HepG2 (cell line): ENCODE measurements around the gene TCERG1L. TPM values are rescaled to one million over a fixed set of nuclear protein-coding genes. Genes with fewer than 3 reads are reported as not detected.
"Not testable (repeated sequence)": the region's sequence is repeated elsewhere in the genome, so short reads cannot be mapped to it uniquely, and the experiment has no call there.

Source experiments
- ATAC-seq: fragments of 200-7000 bp; cut with Tn5 transposase; 3 replicates; pipeline ENCODE4 v1.9.1; 2020; ENCODE audit warnings: mild to moderate bottlenecking, moderate library complexity
- BruUV-seq: library from RNA; stranded (reverse); fragments of 400-500 nt; replicated peaks from 2 replicates; lab custom pipeline; 2021; lab: Mats Ljungman, UMichigan
- CTCF ChIA-PET: fragments of 300-600 bp; formaldehyde crosslinking; extraction: SDS; loops from one replicate; lab custom pipeline; 2021; ENCODE audit warnings: low total read pairs, inconsistent platforms, low intra/inter-chr PET ratio; lab: Yijun Ruan, JAX
- POLR2A ChIA-PET: fragments of 350-600 bp; sonication (Branson Sonifier 250); formaldehyde crosslinking; loops from one replicate; lab custom pipeline; 2020; ENCODE audit warnings: antibody characterized with exemption, inconsistent platforms; lab: Yijun Ruan, JAX
- DNase-seq: peaks from one replicate; pipeline ENCODE4 v3.0.0-alpha.2; 2015; ENCODE audit warnings: low spot score
- FAIRE-seq: peaks from 3 replicates; lab custom pipeline; 2011; peaks lifted over from hg19 to GRCh38; lab: Jason Lieb, UNC
- H2AFZ ChIP-seq: one replicate; pipeline ENCODE4 v1.6.1; 2011; ENCODE audit warnings: low read length, inconsistent platforms
- H3K27ac ChIP-seq: fragments of 300-600 bp; 3 replicates; pipeline ENCODE4 v1.8.0; 2011; ENCODE audit warnings: mixed run types, mild to moderate bottlenecking, mixed read lengths, low read length, inconsistent platforms; ENCODE audit not compliant: insufficient read depth; ENCODE audit errors: extremely low read length
- H3K27me3 ChIP-seq, 2 experiments: fragments of 200-600 bp in 1 of 2; 2 replicates in 1 of 2; 3 replicates in 1 of 2; pipeline versions ENCODE4 v1.6.0 to v1.8.0; 2011; ENCODE audit warnings: low read length in 2 of 2, mild to moderate bottlenecking in 2 of 2, moderate library complexity in 2 of 2, inconsistent platforms in 1 of 2; ENCODE audit not compliant: insufficient read depth in 2 of 2, control insufficient read depth in 1 of 2
- H3K36me3 ChIP-seq, 2 experiments: fragments of 200-600 bp in 1 of 2; replicated peaks in 1 of 2; 2 replicates in 1 of 2; 3 replicates in 1 of 2; pipeline versions ENCODE4 v1.5.1 to v1.8.0; 2011; ENCODE audit warnings: low read length in 2 of 2, inconsistent platforms in 1 of 2; ENCODE audit not compliant: insufficient read depth in 2 of 2, control insufficient read depth in 1 of 2
- H3K4me1 ChIP-seq: 2 replicates; pipeline ENCODE4 v1.5.1; 2012; ENCODE audit warnings: low read length, inconsistent platforms; ENCODE audit not compliant: insufficient read depth
- H3K4me2 ChIP-seq: 2 replicates; pipeline ENCODE4 v1.6.0; 2011; ENCODE audit warnings: low read depth, low read length, inconsistent platforms
- H3K4me3 ChIP-seq, 3 experiments: fragments of 200-600 bp in 1 of 3; sonication (generic), shearing (Covaris generic) in 1 of 3; replicated peaks in 1 of 3; 2 replicates each; pipeline ENCODE4 v1.5.1; 2011 to 2016; ENCODE audit warnings: low read length in 3 of 3, inconsistent platforms in 2 of 3, low read depth in 2 of 3, mild to moderate bottlenecking in 2 of 3, control low read depth in 1 of 3, mixed read lengths in 1 of 3; ENCODE audit not compliant: insufficient read depth in 1 of 3
- H3K79me2 ChIP-seq: one replicate; pipeline ENCODE4 v1.6.1; 2011; ENCODE audit warnings: low read length, inconsistent platforms; ENCODE audit not compliant: insufficient read depth
- H3K9ac ChIP-seq: 2 replicates; pipeline ENCODE4 v1.6.0; 2011; ENCODE audit warnings: mild to moderate bottlenecking, low read depth, low read length, inconsistent platforms; ENCODE audit not compliant: insufficient read depth
- H3K9me3 ChIP-seq: 2 replicates; pipeline ENCODE4 v1.5.1; 2012; ENCODE audit warnings: mild to moderate bottlenecking, low read length
- H4K20me1 ChIP-seq: 2 replicates; pipeline ENCODE4 v1.6.0; 2011; ENCODE audit warnings: inconsistent platforms, mild to moderate bottlenecking, low read length, moderate library complexity; ENCODE audit not compliant: insufficient read depth
- JUNB ChIP-seq: sonication (generic); formaldehyde crosslinking; IDR thresholded peaks from 2 replicates; pipeline ENCODE4 v1.8.0; 2022; ENCODE audit warnings: missing genetic modification reagents, mild to moderate bottlenecking, borderline replicate concordance
- WGBS: methylation state at CpG from one replicate; pipeline ENCODE4 v1.1.6; 2017; ENCODE audit warnings: low lambda C conversion rate; 5-methylcytosine and 5-hydroxymethylcytosine counted together
- in situ Hi-C: cut with HindIII; loops from 2 replicates; pipeline ENCODE4 v1.10.0; 2017; ENCODE audit warnings: low pct_unique_long_range_greater_than_20kb; ENCODE audit not compliant: extremely low pct_ligation_motif_present
- intact Hi-C: fragments of 100-400 bp; cut with micrococcal nuclease; formaldehyde crosslinking; loops from one replicate; pipeline ENCODE4 v1.10.0; 2022; ENCODE audit not compliant: unreplicated experiment
- polyA plus RNA-seq, 8 experiments: library from polyadenylated mRNA; depleted of rRNA in 3 of 8; stranded (reverse) in 7 of 8; unstranded in 1 of 8; fragments of >200 nt; fragmentation: Illumina TruSeq in 4 of 8; extraction: Trizol in 4 of 8; gene quantifications; 2 replicates each; pipeline versions ENCODE4 v1.2.1 to v1.2.3, GENCODE V29; 2011 to 2016; ENCODE audit warnings: low read depth in 4 of 8, missing spikeins in 1 of 8, mixed read lengths in 1 of 8; ENCODE audit not compliant: insufficient read depth in 1 of 8
- total RNA-seq, 5 experiments: library from RNA; depleted of rRNA; stranded (reverse); fragments of >200 nt; fragmentation: Illumina TruSeq; extraction: Trizol; gene quantifications; 2 replicates each; pipeline ENCODE4 v1.2.3, GENCODE V29; 2016; ENCODE audit warnings: low read depth in 1 of 5
- TF ChIP-seq, protein P1 (sequence below): sonication (generic); formaldehyde crosslinking; IDR thresholded peaks from 2 replicates; pipeline ENCODE4 v1.5.1; 2020; ENCODE audit warnings: mild to moderate bottlenecking, missing genetic modification reagents, borderline replicate concordance

The TCERG1L gene
- total and polyA plus RNA-seq, 2 of the 13 experiments (the other 11 are each of a cell fraction or from before 2014, with no cell fraction given), result not detected

DNA sequence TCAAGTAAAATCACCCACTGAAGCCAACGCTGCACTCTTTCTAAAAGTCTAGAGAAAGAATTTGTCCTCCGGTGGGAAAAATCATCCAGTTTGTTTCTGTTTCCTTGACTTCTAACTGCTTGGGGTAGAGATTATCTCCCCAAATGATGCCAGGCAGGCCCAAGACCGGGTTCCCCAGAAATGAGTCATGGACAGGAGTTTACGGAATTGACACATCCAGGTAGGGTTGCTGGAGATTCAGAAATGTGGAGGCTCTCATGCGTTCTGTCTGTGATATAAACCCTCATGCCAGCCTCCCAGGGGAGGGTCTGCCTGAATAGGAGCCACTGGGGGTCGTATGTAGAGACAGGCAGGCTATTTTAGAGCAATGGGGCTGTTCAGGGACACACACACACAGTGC is 230.9 kb downstream of the TCERG1L start (continued):
- TF ChIP-seq, protein P1, sequence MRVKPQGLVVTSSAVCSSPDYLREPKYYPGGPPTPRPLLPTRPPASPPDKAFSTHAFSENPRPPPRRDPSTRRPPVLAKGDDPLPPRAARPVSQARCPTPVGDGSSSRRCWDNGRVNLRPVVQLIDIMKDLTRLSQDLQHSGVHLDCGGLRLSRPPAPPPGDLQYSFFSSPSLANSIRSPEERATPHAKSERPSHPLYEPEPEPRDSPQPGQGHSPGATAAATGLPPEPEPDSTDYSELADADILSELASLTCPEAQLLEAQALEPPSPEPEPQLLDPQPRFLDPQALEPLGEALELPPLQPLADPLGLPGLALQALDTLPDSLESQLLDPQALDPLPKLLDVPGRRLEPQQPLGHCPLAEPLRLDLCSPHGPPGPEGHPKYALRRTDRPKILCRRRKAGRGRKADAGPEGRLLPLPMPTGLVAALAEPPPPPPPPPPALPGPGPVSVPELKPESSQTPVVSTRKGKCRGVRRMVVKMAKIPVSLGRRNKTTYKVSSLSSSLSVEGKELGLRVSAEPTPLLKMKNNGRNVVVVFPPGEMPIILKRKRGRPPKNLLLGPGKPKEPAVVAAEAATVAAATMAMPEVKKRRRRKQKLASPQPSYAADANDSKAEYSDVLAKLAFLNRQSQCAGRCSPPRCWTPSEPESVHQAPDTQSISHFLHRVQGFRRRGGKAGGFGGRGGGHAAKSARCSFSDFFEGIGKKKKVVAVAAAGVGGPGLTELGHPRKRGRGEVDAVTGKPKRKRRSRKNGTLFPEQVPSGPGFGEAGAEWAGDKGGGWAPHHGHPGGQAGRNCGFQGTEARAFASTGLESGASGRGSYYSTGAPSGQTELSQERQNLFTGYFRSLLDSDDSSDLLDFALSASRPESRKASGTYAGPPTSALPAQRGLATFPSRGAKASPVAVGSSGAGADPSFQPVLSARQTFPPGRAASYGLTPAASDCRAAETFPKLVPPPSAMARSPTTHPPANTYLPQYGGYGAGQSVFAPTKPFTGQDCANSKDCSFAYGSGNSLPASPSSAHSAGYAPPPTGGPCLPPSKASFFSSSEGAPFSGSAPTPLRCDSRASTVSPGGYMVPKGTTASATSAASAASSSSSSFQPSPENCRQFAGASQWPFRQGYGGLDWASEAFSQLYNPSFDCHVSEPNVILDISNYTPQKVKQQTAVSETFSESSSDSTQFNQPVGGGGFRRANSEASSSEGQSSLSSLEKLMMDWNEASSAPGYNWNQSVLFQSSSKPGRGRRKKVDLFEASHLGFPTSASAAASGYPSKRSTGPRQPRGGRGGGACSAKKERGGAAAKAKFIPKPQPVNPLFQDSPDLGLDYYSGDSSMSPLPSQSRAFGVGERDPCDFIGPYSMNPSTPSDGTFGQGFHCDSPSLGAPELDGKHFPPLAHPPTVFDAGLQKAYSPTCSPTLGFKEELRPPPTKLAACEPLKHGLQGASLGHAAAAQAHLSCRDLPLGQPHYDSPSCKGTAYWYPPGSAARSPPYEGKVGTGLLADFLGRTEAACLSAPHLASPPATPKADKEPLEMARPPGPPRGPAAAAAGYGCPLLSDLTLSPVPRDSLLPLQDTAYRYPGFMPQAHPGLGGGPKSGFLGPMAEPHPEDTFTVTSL (CRISPR knock-in tag), result no peak

DNA sequence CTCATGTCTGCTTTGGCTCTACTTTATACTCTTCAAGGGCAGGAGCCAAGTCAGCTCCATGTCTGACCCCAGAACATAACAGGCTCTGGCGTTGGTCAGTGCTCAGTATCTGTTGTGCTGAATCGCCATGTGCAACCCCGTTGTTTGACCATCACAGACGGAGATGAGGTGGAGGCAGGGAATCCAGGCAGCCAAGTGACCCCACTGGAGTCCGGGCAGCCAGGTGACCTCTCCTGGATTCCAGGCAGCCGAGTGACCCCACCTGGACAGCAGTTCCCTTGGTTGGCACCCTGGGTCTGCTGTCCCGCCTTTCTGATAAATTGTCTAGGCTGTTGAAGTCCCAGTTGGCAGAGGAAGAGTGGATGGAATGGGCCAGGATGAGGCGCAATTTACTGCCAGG is 232.2 kb downstream of the TCERG1L start:
- intact Hi-C loops, result no loop called here
- no peak for TF ChIP-seq JUNB (CRISPR knock-in tag)
- ATAC-seq (no peak), DNase-seq (no peak), FAIRE-seq (no peak)
- BruUV-seq, result no TSS peak
- peaks cover 4 to 50% of the 10 kb centered on the region in 2 experiments; a peak in 3 of 5 replicates for H3K27me3 ChIP-seq
- H3K4me3 ChIP-seq, result no peak overlapping the region
- POLR2A ChIA-PET, result no interaction called here
- no peak overlapping the region for H2AFZ ChIP-seq
- no peaks in the 10 kb centered on the region for H4K20me1 ChIP-seq
- H3K27ac ChIP-seq, result no peak overlapping the region
- H3K9ac ChIP-seq, result no peak overlapping the region
- CTCF ChIA-PET, result no interaction called here
- no peaks in the 10 kb centered on the region for H3K9me3 ChIP-seq
- no peaks in the 10 kb centered on the region for H3K4me1 ChIP-seq
- no peaks in the 10 kb centered on the region for H3K79me2 ChIP-seq
- in situ Hi-C loops, result no loop called here
- WGBS, result 0% methylated on average over 1 of the region's 8 CpGs
- H3K4me2 ChIP-seq, result no peak overlapping the region
- H3K36me3 ChIP-seq, result no peaks in the 10 kb centered on the region

DNA sequence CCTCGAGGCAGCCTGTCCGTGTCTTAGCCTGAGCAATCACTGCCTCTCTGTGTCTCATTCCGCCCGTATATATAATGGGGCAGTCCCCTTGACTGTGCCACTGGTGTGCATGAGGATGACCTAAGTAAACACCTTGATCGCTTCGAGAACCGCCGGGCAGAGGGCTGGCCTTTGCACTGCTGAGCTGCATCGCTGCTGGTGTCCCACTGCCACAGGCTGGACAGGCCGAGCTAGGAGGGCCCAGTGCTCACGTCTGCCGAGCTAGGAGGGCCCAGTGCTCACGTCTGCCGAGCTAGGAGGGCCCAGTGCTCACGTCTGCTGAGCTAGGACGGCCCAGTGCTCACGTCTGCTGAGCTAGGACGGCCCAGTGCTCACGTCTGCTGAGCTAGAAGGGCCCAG is 232.6 kb downstream of the TCERG1L start:
- BruUV-seq, CTCF ChIA-PET, H3K9ac ChIP-seq, H2AFZ ChIP-seq, H3K36me3 ChIP-seq, FAIRE-seq, POLR2A ChIA-PET, H3K27ac ChIP-seq, H3K4me1 ChIP-seq, DNase-seq, intact Hi-C loops, H3K4me3 ChIP-seq, H4K20me1 ChIP-seq, H3K4me2 ChIP-seq, in situ Hi-C loops, H3K79me2 ChIP-seq, H3K9me3 ChIP-seq: not testable (repeated sequence)
- 2% methylated on average over 7 of the region's 19 CpGs for WGBS
- peaks cover 4 to 47% of the 10 kb centered on the region in 2 experiments; a peak in 3 of 5 replicates for H3K27me3 ChIP-seq
- ATAC-seq, result peak; percentile 36; the same call in 2 of the 3 replicates
